ENCODE results near the gene CREBBP. TPM values are rescaled to one million over a fixed set of nuclear protein-coding genes. Genes with fewer than 3 reads are reported as not detected.

CREBBP gene
- total RNA-seq, 4 donors from 2014 or later, result 48.2 to 112 (median 74.9) TPM

GRCh38 chr16:3751878-3752277 is 128.6 kb downstream of the CREBBP start:
- H3K9me3 ChIP-seq, result no peaks in the 10 kb centered on the region
- WGBS, result 86% methylated on average over 8 of the region's 8 CpGs
- intact Hi-C loops (cut with DNase I), result no loop called here
- no peak for TF ChIP-seq EP300 (IDR thresholded peaks at IDR 0.05)
- no peak for TF ChIP-seq CTCF (IDR thresholded peaks at IDR 0.05)
- TF ChIP-seq POLR2A (IDR thresholded peaks at IDR 0.05; ENCODE audit: low read depth), result no peak
- no peak for TF ChIP-seq POLR2AphosphoS5 (IDR thresholded peaks at IDR 0.05)
- no peak overlapping the region for H3K4me3 ChIP-seq
- H3K27ac ChIP-seq (replicated peaks in 1 of 4), result no peak overlapping the region
- DNase-seq (ENCODE audit: extremely low spot score), result no peak
- no peaks in the 10 kb centered on the region for H3K27me3 ChIP-seq
- H3K4me1 ChIP-seq, result peaks cover 16 to 35% (median 27%) of the 10 kb centered on the region in 4 donors
- H3K36me3 ChIP-seq, result peaks cover 11 to 84% (median 53%) of the 10 kb centered on the region in 4 donors

- 73% methylated on average over 5 of the region's 5 CpGs for WGBS
- H3K27ac ChIP-seq (replicated peaks in 1 of 4), result no peak overlapping the region
- DNase-seq (ENCODE audit: extremely low spot score), result no peak
- intact Hi-C loops (cut with DNase I), result no loop called here
- no peak overlapping the region for H3K4me3 ChIP-seq
- peaks cover 15 to 91% (median 74%) of the 10 kb centered on the region in 4 donors for H3K36me3 ChIP-seq
- H3K9me3 ChIP-seq, result no peaks in the 10 kb centered on the region
- TF ChIP-seq CTCF (IDR thresholded peaks at IDR 0.05) (no peak), POLR2AphosphoS5 (IDR thresholded peaks at IDR 0.05) (no peak), EP300 (IDR thresholded peaks at IDR 0.05) (no peak), POLR2A (IDR thresholded peaks at IDR 0.05; ENCODE audit: low read depth) (no peak)
- peaks cover 0 to 26% (median 22%) of the 10 kb centered on the region in 4 donors for H3K4me1 ChIP-seq
- H3K27me3 ChIP-seq, result no peaks in the 10 kb centered on the region
Measured at GRCh38 chr16:3748307-3748706, 132.2 kb downstream of the CREBBP start.

GRCh38 chr16:3745751-3746355 is 134.7 kb downstream of the CREBBP start:
- H3K27ac ChIP-seq (replicated peaks in 1 of 4), result peak overlapping the region in 3 of 4 donors; percentile 25 to 55 (median 42)
- intact Hi-C loops (cut with DNase I), result no loop called here
- no peaks in the 10 kb centered on the region for H3K9me3 ChIP-seq
- WGBS, result 69% methylated on average over 13 of the region's 13 CpGs
- TF ChIP-seq POLR2AphosphoS5 (IDR thresholded peaks at IDR 0.05) (peak in 1 of 2 donors; percentile 37), CTCF (IDR thresholded peaks at IDR 0.05) (no peak), EP300 (IDR thresholded peaks at IDR 0.05) (no peak)
- no peak overlapping the region for H3K4me3 ChIP-seq
- H3K27me3 ChIP-seq, result no peaks in the 10 kb centered on the region
- H3K36me3 ChIP-seq, result peaks cover 35 to 99% (median 87%) of the 10 kb centered on the region in 4 donors
- no peak for DNase-seq (ENCODE audit: extremely low spot score)
- peaks cover 0 to 19% (median 15%) of the 10 kb centered on the region in 4 donors for H3K4me1 ChIP-seq

- DNase-seq (ENCODE audit: extremely low spot score), result no peak
- H3K27me3 ChIP-seq, result no peaks in the 10 kb centered on the region
- H3K4me1 ChIP-seq, result peaks cover 0 to 19% (median 15%) of the 10 kb centered on the region in 4 donors
- no peaks in the 10 kb centered on the region for H3K9me3 ChIP-seq
- peaks cover 54 to 100% (median 97%) of the 10 kb centered on the region in 4 donors for H3K36me3 ChIP-seq
- intact Hi-C loops (cut with DNase I), result no loop called here
- H3K4me3 ChIP-seq, result no peak overlapping the region
- no peak overlapping the region for H3K27ac ChIP-seq (replicated peaks in 1 of 4)
- WGBS, result 91% methylated on average over 7 of the region's 7 CpGs
- no peak for TF ChIP-seq EP300 (IDR thresholded peaks at IDR 0.05)
- no peak for TF ChIP-seq POLR2A (IDR thresholded peaks at IDR 0.05; ENCODE audit: low read depth)
- no peak for TF ChIP-seq POLR2AphosphoS5 (IDR thresholded peaks at IDR 0.05)
- no peak for TF ChIP-seq CTCF (IDR thresholded peaks at IDR 0.05)
Measured at GRCh38 chr16:3744018-3744417, 136.5 kb downstream of the CREBBP start.

- WGBS, result 93% methylated on average over 16 of the region's 16 CpGs
- intact Hi-C loops (cut with DNase I), result no loop called here
- H3K36me3 ChIP-seq, result peaks cover 83 to 100% (median 100%) of the 10 kb centered on the region in 4 donors
Measured at GRCh38 chr16:3740934-3741333, 139.6 kb downstream of the CREBBP start.

More at GRCh38 chr16:3740934-3741333, 139.6 kb downstream of the CREBBP start:
- Histone ChIP-seq H3K9me3 (no peaks in the 10 kb centered on the region), H3K4me1 (peaks cover 0 to 11% (median 9%) of the 10 kb centered on the region in 4 donors), H3K4me3 (no peak overlapping the region), H3K27me3 (no peaks in the 10 kb centered on the region), H3K27ac (replicated peaks in 1 of 4) (no peak overlapping the region)
- no peak for DNase-seq (ENCODE audit: extremely low spot score)
- no peak for TF ChIP-seq EP300 (IDR thresholded peaks at IDR 0.05)
